DMS153 treated with DMSO at 0.1 percent for 48 hours (cell line): ENCODE data around the gene DNAH9.

ENCODE experiments used
- DNase-seq: peaks from one replicate; lab custom pipeline; 2025; ENCODE audit not compliant: unreplicated experiment; lab: John Stamatoyannopoulos, UW

DNAH9 gene

GRCh38 chr17:11836508-11836907, 238.2 kb downstream of the DNAH9 start:
- DNase-seq = no peak

GRCh38 chr17:11840052-11840451, 241.8 kb downstream of the DNAH9 start:
- no peak for DNase-seq

- DNase-seq = no peak
Measured at GRCh38 chr17:11840831-11841230, 242.6 kb downstream of the DNAH9 start.

- no peak for DNase-seq
Measured at GRCh38 chr17:11848330-11848729, 250.1 kb downstream of the DNAH9 start.

GRCh38 chr17:11852231-11852630, 254.0 kb downstream of the DNAH9 start:
- no peak for DNase-seq

GRCh38 chr17:11852912-11853311, 254.6 kb downstream of the DNAH9 start:
- DNase-seq = no peak

- DNase-seq = no peak
Measured at GRCh38 chr17:11853321-11854151, 255.3 kb downstream of the DNAH9 start.

- DNase-seq = no peak
Measured at GRCh38 chr17:11855306-11855705, 257.0 kb downstream of the DNAH9 start.

GRCh38 chr17:11857006-11857405, 258.7 kb downstream of the DNAH9 start:
- no peak for DNase-seq

GRCh38 chr17:11869680-11870394, 271.6 kb downstream of the DNAH9 start:
- no peak for DNase-seq

- DNase-seq = no peak
Measured at GRCh38 chr17:11871773-11872172, 273.5 kb downstream of the DNAH9 start.

GRCh38 chr17:11874756-11875155, 276.5 kb downstream of the DNAH9 start:
- no peak for DNase-seq

- peak; percentile 0 for DNase-seq
Measured at GRCh38 chr17:11880714-11881113, 282.4 kb downstream of the DNAH9 start.

GRCh38 chr17:11882716-11883115, 284.4 kb downstream of the DNAH9 start:
- DNase-seq = no peak

GRCh38 chr17:11885051-11885450, 286.8 kb downstream of the DNAH9 start:
- DNase-seq = no peak

GRCh38 chr17:11889266-11889665, 291.0 kb downstream of the DNAH9 start:
- DNase-seq = no peak

- DNase-seq = no peak
Measured at GRCh38 chr17:11893862-11894261, 295.6 kb downstream of the DNAH9 start.

GRCh38 chr17:11896199-11896598, 297.9 kb downstream of the DNAH9 start:
- DNase-seq = no peak

- no peak for DNase-seq
Measured at GRCh38 chr17:11898526-11899235, 300.4 kb downstream of the DNAH9 start.

- DNase-seq = no peak
Measured at GRCh38 chr17:11899537-11899942, 301.3 kb downstream of the DNAH9 start.

- DNase-seq = no peak
Measured at GRCh38 chr17:11900041-11900476, 301.8 kb downstream of the DNAH9 start.

GRCh38 chr17:11900655-11901054, 302.4 kb downstream of the DNAH9 start:
- no peak for DNase-seq
